ENCODE measurements around the gene CEP72.

DNA sequence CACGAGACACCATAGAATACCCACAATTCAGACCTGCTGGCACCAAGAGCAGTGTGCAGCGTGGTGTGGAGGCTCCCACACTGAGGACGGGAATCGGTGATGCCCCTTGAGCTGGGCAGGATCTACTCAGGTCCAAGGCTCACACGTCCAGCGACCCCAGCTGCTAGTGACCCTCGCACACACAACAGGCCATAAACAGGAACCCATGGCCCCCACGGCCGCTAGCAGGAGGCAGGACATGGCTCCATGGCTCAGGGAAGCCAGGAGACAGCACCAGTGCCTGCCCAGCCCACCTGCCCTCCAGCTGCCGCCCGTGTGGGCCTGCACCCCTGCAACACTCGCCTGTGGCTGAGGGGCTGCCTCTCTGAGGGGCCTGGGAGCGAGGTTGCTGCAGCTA lies 44.5 kb upstream of the CEP72 start:
- TF ChIP-seq, protein P1, sequence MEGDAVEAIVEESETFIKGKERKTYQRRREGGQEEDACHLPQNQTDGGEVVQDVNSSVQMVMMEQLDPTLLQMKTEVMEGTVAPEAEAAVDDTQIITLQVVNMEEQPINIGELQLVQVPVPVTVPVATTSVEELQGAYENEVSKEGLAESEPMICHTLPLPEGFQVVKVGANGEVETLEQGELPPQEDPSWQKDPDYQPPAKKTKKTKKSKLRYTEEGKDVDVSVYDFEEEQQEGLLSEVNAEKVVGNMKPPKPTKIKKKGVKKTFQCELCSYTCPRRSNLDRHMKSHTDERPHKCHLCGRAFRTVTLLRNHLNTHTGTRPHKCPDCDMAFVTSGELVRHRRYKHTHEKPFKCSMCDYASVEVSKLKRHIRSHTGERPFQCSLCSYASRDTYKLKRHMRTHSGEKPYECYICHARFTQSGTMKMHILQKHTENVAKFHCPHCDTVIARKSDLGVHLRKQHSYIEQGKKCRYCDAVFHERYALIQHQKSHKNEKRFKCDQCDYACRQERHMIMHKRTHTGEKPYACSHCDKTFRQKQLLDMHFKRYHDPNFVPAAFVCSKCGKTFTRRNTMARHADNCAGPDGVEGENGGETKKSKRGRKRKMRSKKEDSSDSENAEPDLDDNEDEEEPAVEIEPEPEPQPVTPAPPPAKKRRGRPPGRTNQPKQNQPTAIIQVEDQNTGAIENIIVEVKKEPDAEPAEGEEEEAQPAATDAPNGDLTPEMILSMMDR (IDR thresholded peaks at IDR 0.05; ENCODE audit: low read depth, low read length, poor library complexity, severe bottlenecking): no peak
- no peak for TF ChIP-seq EZH2phosphoT487 (IDR thresholded peaks at IDR 0.05; ENCODE audit: borderline replicate concordance, low read length)
